Measurements from ENCODE around the gene IKBKG. TPM values are rescaled to one million over a fixed set of nuclear protein-coding genes. Genes with fewer than 3 reads are reported as not detected.

IKBKG gene
- total and polyA plus RNA-seq, 2 donors (not counting 3 experiments of a cell fraction or from before 2014, with no cell fraction given): 41.2 to 47.8 TPM

DNA sequence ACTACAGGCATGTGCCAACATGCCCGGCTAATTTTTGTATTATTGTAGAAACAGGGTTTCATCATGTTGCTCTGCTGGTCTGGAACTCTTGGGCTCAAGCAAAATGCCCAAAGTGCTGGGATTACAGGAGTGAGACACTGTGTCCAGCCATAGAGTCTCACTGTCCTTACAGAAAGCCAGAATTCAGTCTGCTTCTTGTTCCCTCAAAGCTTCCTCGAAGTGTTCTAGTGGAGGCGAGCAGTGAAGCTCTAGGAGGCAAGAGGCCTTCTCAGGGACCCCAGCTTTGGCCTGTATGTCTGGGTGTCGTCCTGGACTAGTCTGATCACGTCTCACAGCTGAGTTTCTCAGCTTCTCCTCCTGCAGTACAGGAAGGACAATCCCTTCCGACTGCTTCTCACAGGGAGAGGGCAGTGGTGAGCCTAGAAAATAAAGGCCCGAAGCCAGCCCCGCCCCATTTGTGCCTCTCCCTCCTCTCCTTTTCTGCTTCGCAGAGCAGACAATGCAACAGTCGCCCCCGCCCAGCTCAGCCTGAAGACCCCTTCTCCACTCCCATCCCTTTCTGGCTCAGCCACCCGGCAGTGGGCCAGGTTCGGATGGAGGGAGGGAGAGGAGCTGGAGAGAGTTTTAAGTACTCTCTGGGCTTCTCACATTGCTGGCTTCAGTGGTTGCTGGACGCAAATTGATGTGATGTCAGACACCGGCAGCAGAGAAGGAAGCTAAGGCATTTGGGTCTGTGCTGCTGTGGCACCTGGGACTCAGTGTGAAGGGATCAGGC lies 20.3 kb upstream of the IKBKG start:
- ChIA-PET POLR2A (interaction anchor here (1.4 kb wide), 1 partner anchor 11 kb away, joined by 6 read pairs; the partner anchor contains the start of gene FAM3A), CTCF (interaction anchor here (0.6 to 1.8 kb wide), 16 partner anchors 10 to 514 kb away, joined by 3 to 21 read pairs (median 4); partner anchors contain the start of genes DNASE1L1, FAM3A, FAM50A and G6PD)
- H3K4me3 ChIP-seq (replicated peaks in 1 of 3; ENCODE audit: insufficient read depth in 1 of 3, low read depth in 1 of 3, low read length in 3 of 3): peak overlapping the region in 1 of 3 experiments; percentile 22
- H3K27me3 ChIP-seq (ENCODE audit: control insufficient read depth in 2 of 2, insufficient read depth in 2 of 2, low read length in 2 of 2): no peaks in the 10 kb centered on the region
- peak; percentile 98 for FAIRE-seq
- peak overlapping the region; percentile 29 for H3K9ac ChIP-seq (replicated peaks; ENCODE audit: extremely low read depth, insufficient read depth, low read length)
- TF ChIP-seq POLR2A (IDR thresholded peaks at IDR 0.05; ENCODE audit: low read depth, low read length) (no peak), POLR2AphosphoS5 (IDR thresholded peaks at IDR 0.05; ENCODE audit: insufficient read depth, low read depth, low read length) (no peak), MYC (IDR thresholded peaks at IDR 0.05; ENCODE audit: low read depth, low read length) (no peak)
- TF ChIP-seq, protein P1, sequence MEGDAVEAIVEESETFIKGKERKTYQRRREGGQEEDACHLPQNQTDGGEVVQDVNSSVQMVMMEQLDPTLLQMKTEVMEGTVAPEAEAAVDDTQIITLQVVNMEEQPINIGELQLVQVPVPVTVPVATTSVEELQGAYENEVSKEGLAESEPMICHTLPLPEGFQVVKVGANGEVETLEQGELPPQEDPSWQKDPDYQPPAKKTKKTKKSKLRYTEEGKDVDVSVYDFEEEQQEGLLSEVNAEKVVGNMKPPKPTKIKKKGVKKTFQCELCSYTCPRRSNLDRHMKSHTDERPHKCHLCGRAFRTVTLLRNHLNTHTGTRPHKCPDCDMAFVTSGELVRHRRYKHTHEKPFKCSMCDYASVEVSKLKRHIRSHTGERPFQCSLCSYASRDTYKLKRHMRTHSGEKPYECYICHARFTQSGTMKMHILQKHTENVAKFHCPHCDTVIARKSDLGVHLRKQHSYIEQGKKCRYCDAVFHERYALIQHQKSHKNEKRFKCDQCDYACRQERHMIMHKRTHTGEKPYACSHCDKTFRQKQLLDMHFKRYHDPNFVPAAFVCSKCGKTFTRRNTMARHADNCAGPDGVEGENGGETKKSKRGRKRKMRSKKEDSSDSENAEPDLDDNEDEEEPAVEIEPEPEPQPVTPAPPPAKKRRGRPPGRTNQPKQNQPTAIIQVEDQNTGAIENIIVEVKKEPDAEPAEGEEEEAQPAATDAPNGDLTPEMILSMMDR (IDR thresholded peaks at IDR 0.05; ENCODE audit: extremely low read depth in 1 of 2, insufficient read depth in 1 of 2, low read depth in 1 of 2, low read length in 2 of 2): peak; percentile 37 to 43
- no peaks in the 10 kb centered on the region for H3K79me2 ChIP-seq (ENCODE audit: control insufficient read depth, insufficient read depth, low read length)
- peak; percentile 71 for DNase-seq (ENCODE audit: low read depth, low spot score)
- intact Hi-C loops (cut with micrococcal nuclease): loop anchor here (5.0 kb wide), 1 partner anchor 120 kb away; the partner anchor contains the start of gene DNASE1L1
- no peaks in the 10 kb centered on the region for H3K9me3 ChIP-seq (replicated peaks; ENCODE audit: control insufficient read depth, insufficient read depth, low read length)
- H3K27ac ChIP-seq (ENCODE audit: insufficient read depth, low read depth, low read length): peak overlapping the region; percentile 22
- TSS peak; percentile 25 for BruUV-seq (replicated peaks)
- dilution Hi-C loops (cut with MboI; ENCODE audit: extremely low pct_ligation_motif_present, low sequenced_read_pairs): no loop called here
- H3K4me1 ChIP-seq (ENCODE audit: control insufficient read depth, extremely low read depth, insufficient read depth, low read length): peaks cover 4% of the 10 kb centered on the region
- H2AFZ ChIP-seq (ENCODE audit: low read depth, low read length): no peak overlapping the region
- H3K4me2 ChIP-seq (ENCODE audit: insufficient read depth, low read length): peak overlapping the region; percentile 32
- H3K36me3 ChIP-seq (ENCODE audit: control insufficient read depth in 2 of 2, extremely low read depth in 1 of 2, insufficient read depth in 2 of 2, low read length in 2 of 2): peaks cover 0 to under 1% of the 10 kb centered on the region in 2 experiments
- no peaks in the 10 kb centered on the region for H3K9me1 ChIP-seq (replicated peaks; ENCODE audit: control insufficient read depth, extremely low read depth, insufficient read depth, low read length)
- no peaks in the 10 kb centered on the region for H4K20me1 ChIP-seq (replicated peaks; ENCODE audit: control insufficient read depth, extremely low read depth, insufficient read depth, low read length)

DNA sequence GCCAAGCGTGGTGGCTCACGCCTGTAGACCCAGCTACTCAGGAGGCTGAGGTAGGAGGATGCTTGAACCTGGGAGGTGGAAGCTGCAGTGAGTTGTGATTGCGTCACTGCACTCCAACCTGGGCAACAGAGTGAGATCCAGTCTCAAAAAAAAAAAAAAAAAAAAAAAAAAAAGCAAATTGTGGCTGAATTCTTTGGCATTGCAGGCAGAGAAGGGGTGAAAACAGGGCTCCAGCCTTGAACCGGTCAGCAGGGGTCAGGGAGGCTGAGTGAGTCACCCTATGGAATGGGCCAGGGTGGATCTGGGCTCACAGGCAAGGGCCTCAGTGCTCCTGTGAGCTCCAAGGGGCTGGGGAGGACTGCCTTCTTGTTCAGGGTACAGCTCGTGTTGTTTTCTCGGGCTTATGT lies 18.2 kb upstream of the IKBKG start:
- Histone ChIP-seq H3K27ac (ENCODE audit: insufficient read depth, low read depth, low read length) (no peak overlapping the region), H3K9me1 (replicated peaks; ENCODE audit: control insufficient read depth, extremely low read depth, insufficient read depth, low read length) (no peaks in the 10 kb centered on the region), H3K4me1 (ENCODE audit: control insufficient read depth, extremely low read depth, insufficient read depth, low read length) (peaks cover 4% of the 10 kb centered on the region), H3K27me3 (ENCODE audit: control insufficient read depth in 2 of 2, insufficient read depth in 2 of 2, low read length in 2 of 2) (no peaks in the 10 kb centered on the region), H3K79me2 (ENCODE audit: control insufficient read depth, insufficient read depth, low read length) (no peaks in the 10 kb centered on the region), H3K4me3 (replicated peaks in 1 of 3; ENCODE audit: insufficient read depth in 1 of 3, low read depth in 1 of 3, low read length in 3 of 3) (no peak overlapping the region), H3K36me3 (ENCODE audit: control insufficient read depth in 2 of 2, extremely low read depth in 1 of 2, insufficient read depth in 2 of 2, low read length in 2 of 2) (peaks cover 3 to 16% of the 10 kb centered on the region in 2 experiments), H4K20me1 (replicated peaks; ENCODE audit: control insufficient read depth, extremely low read depth, insufficient read depth, low read length) (no peaks in the 10 kb centered on the region), H3K9ac (replicated peaks; ENCODE audit: extremely low read depth, insufficient read depth, low read length) (no peak overlapping the region), H3K4me2 (ENCODE audit: insufficient read depth, low read length) (no peak overlapping the region), H2AFZ (ENCODE audit: low read depth, low read length) (no peak overlapping the region), H3K9me3 (replicated peaks; ENCODE audit: control insufficient read depth, insufficient read depth, low read length) (no peaks in the 10 kb centered on the region)
- no TSS peak for BruUV-seq (replicated peaks)
- ChIA-PET CTCF (no interaction called here), POLR2A (no interaction called here)
- FAIRE-seq (no peak), DNase-seq (ENCODE audit: low read depth, low spot score) (no peak)
- intact Hi-C loops (cut with micrococcal nuclease): loop anchor here (5.0 kb wide), 1 partner anchor 122 kb away; the partner anchor contains the start of gene DNASE1L1
- TF ChIP-seq POLR2A (IDR thresholded peaks at IDR 0.05; ENCODE audit: low read depth, low read length): no peak
- TF ChIP-seq MYC (IDR thresholded peaks at IDR 0.05; ENCODE audit: low read depth, low read length): no peak
- no peak for TF ChIP-seq POLR2AphosphoS5 (IDR thresholded peaks at IDR 0.05; ENCODE audit: insufficient read depth, low read depth, low read length)
- TF ChIP-seq, protein P1 (IDR thresholded peaks at IDR 0.05; ENCODE audit: extremely low read depth in 1 of 2, insufficient read depth in 1 of 2, low read depth in 1 of 2, low read length in 2 of 2): no peak
- TF ChIP-seq, protein P2, sequence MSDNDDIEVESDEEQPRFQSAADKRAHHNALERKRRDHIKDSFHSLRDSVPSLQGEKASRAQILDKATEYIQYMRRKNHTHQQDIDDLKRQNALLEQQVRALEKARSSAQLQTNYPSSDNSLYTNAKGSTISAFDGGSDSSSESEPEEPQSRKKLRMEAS (IDR thresholded peaks at IDR 0.05; ENCODE audit: insufficient read depth, insufficient read length): no peak
- no peak for TF ChIP-seq GATA2 (IDR thresholded peaks at IDR 0.05; ENCODE audit: insufficient read depth, insufficient read length, low read depth, low read length)
- no peak for TF ChIP-seq JUN (IDR thresholded peaks at IDR 0.05; ENCODE audit: borderline replicate concordance, insufficient read depth, insufficient read length, low read depth)
- no peak for TF ChIP-seq FOS (IDR thresholded peaks at IDR 0.05; ENCODE audit: borderline replicate concordance, insufficient read depth, low read length)
- TF ChIP-seq EZH2 (IDR thresholded peaks at IDR 0.05; ENCODE audit: borderline replicate concordance, low read depth, low read length, severe bottlenecking): no peak
- dilution Hi-C loops (cut with MboI; ENCODE audit: extremely low pct_ligation_motif_present, low sequenced_read_pairs): no loop called here

Data from endothelial cell of umbilical vein (primary cell).